Astrocyte of the spinal cord (primary cell): ENCODE results near the gene PTPN4.

ENCODE experiments used
- DNase-seq: peaks from one replicate; pipeline ENCODE4 v3.0.0; 2011; ENCODE audit warnings: low read depth, low spot score
- H3K4me3 ChIP-seq: 2 replicates; pipeline ENCODE4 v1.5.1; 2011; ENCODE audit warnings: low read depth, mild to moderate bottlenecking, low read length, moderate library complexity
- in situ Hi-C: cut with HindIII; loops from 2 replicates; pipeline ENCODE4 v1.10.0; 2017; ENCODE audit warnings: low sequenced_read_pairs
- TF ChIP-seq, protein P1 (sequence below): IDR thresholded peaks from 2 replicates; pipeline ENCODE4 v1.5.1; 2012; ENCODE audit warnings: low read depth, mild to moderate bottlenecking, low read length, inconsistent platforms

PTPN4 gene

DNA sequence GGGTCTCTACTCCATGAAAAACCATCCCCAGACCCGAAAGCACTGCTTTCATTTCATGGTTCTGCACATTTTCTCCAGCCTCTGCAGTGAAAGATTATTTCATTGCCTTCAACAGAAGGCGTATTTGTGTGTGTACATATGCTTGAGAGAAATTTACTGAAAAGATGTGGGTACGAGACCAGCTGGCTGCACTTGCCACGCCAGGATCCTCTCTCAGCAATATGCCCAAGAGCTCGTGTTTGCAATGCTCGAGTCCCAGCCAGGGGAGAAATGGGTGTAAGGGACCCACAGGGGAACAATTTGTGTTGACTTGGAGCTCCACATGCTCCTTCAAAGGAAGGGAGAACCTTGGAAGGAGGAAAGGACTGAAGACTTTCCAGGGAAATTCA is 43.4 kb upstream of the PTPN4 start:
- DNase-seq, result no peak
- no peak overlapping the region for H3K4me3 ChIP-seq
- in situ Hi-C loops, result no loop called here
- TF ChIP-seq, protein P1, sequence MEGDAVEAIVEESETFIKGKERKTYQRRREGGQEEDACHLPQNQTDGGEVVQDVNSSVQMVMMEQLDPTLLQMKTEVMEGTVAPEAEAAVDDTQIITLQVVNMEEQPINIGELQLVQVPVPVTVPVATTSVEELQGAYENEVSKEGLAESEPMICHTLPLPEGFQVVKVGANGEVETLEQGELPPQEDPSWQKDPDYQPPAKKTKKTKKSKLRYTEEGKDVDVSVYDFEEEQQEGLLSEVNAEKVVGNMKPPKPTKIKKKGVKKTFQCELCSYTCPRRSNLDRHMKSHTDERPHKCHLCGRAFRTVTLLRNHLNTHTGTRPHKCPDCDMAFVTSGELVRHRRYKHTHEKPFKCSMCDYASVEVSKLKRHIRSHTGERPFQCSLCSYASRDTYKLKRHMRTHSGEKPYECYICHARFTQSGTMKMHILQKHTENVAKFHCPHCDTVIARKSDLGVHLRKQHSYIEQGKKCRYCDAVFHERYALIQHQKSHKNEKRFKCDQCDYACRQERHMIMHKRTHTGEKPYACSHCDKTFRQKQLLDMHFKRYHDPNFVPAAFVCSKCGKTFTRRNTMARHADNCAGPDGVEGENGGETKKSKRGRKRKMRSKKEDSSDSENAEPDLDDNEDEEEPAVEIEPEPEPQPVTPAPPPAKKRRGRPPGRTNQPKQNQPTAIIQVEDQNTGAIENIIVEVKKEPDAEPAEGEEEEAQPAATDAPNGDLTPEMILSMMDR, result no peak

DNA sequence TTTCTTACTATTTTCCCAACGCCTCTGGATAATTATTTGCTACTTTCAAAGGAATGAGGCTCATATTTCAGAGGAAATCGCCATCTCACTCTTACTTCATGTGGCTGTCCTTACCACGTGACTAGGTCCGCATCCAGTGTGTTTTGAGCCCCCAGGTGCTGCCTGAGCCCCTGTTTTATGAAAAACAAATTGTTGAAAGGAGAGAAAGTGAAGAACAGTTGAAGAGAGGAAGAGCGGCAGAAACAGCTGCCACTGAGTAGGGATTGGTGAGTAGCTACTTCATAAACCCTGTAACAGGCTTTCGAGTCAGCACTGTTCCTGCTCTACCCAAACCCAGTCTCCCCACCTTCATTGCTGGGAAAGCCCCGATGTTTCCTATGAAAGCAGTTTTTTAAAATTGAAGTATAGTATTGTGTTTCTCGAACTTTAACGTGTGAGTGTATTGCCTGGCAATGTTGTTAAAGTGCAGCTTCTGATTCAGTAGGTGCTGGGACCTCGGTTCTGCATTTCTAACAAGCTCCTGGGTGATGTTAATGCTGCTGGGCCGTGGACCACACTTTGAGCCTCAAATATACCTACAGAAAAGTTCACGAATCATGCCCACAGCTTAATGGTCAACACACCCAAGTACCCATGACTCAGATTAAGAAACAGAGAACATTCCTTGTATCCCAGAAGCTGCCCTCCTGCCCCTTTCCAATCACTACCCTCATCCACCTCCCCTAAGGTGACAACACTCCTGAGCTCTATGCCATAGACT is 41.0 kb upstream of the PTPN4 start:
- in situ Hi-C loops, result no loop called here
- TF ChIP-seq, protein P1, result no peak

DNA sequence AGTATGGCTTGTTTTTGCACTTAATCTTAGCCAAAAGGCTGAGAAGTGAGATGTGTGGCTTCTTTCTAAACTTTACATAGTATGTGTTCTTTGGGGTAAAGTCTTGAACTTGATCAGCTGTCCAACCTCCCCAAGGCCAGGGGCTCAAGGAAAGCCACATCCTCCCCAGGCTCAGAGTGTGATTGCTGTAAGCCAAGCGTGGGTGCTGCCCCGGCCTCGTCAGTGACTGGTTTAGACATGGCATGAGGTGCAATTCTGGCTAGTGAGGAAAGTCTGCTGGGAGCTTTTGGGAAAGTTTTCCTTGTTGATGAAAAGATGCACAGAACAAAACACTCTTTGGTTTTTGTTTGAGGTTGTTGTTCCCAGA is 40.5 kb upstream of the PTPN4 start:
- TF ChIP-seq, protein P1, result no peak
- DNase-seq, result no peak
- in situ Hi-C loops, result no loop called here
- H3K4me3 ChIP-seq, result no peak overlapping the region

More for the DNA sequence above, 41.0 kb upstream of the PTPN4 start:
- H3K4me3 ChIP-seq, result no peak overlapping the region
- no peak for DNase-seq

- TF ChIP-seq, protein P1, result no peak
- no peak overlapping the region for H3K4me3 ChIP-seq
- in situ Hi-C loops, result no loop called here
- DNase-seq, result no peak
Observed at GRCh38 chr2:119721043-119721442, 38.7 kb upstream of the PTPN4 start.

GRCh38 chr2:119721462-119721861 is 38.3 kb upstream of the PTPN4 start:
- TF ChIP-seq, protein P1, result no peak
- in situ Hi-C loops, result no loop called here
- no peak overlapping the region for H3K4me3 ChIP-seq
- DNase-seq, result no peak

DNA sequence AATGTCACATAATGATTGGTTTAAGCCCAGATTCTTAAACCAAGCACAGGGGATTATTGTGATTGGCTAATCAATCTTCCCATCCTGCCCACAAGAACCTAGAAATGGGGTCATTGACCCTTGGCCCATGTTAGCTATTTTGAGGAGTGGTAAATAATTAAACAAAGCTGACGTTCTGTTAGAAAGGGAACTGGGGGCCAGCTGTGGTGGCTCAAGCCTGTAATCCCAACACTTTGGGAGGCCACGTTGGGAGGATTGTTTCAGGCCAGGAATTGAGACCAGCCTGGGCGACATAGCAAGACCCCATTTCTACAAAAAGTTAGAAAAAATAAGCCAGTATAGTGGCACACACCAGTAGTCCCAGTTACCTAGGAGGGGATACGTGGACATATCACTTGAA is 37.8 kb upstream of the PTPN4 start:
- no peak for DNase-seq
- no peak overlapping the region for H3K4me3 ChIP-seq
- in situ Hi-C loops, result no loop called here
- TF ChIP-seq, protein P1, result no peak
